ENCODE data around the gene ABCA6.

Gene ABCA6

GRCh38 chr17:69045646-69046045 is 96.0 kb downstream of the ABCA6 start:
- DNase-seq = no peak

GRCh38 chr17:69044371-69044770 is 97.3 kb downstream of the ABCA6 start:
- DNase-seq = no peak

- DNase-seq = no peak
Observed at GRCh38 chr17:69043098-69043734, 98.5 kb downstream of the ABCA6 start.

- no peak for DNase-seq
Observed at GRCh38 chr17:69042308-69042707, 99.4 kb downstream of the ABCA6 start.

GRCh38 chr17:69031839-69032238 is 109.9 kb downstream of the ABCA6 start:
- DNase-seq = no peak

- DNase-seq = no peak
Observed at GRCh38 chr17:69030169-69030568, 111.5 kb downstream of the ABCA6 start.
